Measurements from ENCODE around the gene WDPCP. TPM values are rescaled to one million over a fixed set of nuclear protein-coding genes. Genes with fewer than 3 reads are reported as not detected.

The WDPCP gene
- total and polyA plus RNA-seq, 2 experiments from 2014 or later, result 8.8 to 20.4 TPM

DNA sequence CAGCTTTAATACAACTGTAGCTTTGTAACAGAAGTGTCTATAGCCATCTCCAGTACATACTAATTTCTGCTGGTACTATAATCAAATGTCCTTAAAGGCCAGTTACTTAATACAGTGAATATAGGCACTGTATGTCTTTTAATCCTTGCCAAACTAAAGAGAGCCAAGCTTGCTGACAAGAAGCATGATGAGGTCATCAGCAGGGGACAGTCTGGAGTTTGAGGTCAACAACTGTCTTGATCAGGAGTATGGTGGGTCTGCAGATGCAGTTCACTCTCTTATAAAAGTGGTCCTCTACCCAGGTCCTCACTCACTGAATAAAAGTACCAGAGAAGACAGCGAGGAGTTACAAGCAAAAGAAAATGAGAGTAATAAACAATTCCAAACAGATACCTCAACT is 219.1 kb downstream of the WDPCP start (continued):
- TF ChIP-seq STAT1 (IDR thresholded peaks at IDR 0.05; ENCODE audit: unreplicated experiment) (no peak), ZNF331 (CRISPR knock-in tag; IDR thresholded peaks at IDR 0.05; ENCODE audit: low read depth) (no peak), ZNF114 (CRISPR knock-in tag; IDR thresholded peaks at IDR 0.05) (no peak), JUNB (IDR thresholded peaks at IDR 0.05; ENCODE audit: unreplicated experiment) (no peak)
- TF ChIP-seq, protein P1, sequence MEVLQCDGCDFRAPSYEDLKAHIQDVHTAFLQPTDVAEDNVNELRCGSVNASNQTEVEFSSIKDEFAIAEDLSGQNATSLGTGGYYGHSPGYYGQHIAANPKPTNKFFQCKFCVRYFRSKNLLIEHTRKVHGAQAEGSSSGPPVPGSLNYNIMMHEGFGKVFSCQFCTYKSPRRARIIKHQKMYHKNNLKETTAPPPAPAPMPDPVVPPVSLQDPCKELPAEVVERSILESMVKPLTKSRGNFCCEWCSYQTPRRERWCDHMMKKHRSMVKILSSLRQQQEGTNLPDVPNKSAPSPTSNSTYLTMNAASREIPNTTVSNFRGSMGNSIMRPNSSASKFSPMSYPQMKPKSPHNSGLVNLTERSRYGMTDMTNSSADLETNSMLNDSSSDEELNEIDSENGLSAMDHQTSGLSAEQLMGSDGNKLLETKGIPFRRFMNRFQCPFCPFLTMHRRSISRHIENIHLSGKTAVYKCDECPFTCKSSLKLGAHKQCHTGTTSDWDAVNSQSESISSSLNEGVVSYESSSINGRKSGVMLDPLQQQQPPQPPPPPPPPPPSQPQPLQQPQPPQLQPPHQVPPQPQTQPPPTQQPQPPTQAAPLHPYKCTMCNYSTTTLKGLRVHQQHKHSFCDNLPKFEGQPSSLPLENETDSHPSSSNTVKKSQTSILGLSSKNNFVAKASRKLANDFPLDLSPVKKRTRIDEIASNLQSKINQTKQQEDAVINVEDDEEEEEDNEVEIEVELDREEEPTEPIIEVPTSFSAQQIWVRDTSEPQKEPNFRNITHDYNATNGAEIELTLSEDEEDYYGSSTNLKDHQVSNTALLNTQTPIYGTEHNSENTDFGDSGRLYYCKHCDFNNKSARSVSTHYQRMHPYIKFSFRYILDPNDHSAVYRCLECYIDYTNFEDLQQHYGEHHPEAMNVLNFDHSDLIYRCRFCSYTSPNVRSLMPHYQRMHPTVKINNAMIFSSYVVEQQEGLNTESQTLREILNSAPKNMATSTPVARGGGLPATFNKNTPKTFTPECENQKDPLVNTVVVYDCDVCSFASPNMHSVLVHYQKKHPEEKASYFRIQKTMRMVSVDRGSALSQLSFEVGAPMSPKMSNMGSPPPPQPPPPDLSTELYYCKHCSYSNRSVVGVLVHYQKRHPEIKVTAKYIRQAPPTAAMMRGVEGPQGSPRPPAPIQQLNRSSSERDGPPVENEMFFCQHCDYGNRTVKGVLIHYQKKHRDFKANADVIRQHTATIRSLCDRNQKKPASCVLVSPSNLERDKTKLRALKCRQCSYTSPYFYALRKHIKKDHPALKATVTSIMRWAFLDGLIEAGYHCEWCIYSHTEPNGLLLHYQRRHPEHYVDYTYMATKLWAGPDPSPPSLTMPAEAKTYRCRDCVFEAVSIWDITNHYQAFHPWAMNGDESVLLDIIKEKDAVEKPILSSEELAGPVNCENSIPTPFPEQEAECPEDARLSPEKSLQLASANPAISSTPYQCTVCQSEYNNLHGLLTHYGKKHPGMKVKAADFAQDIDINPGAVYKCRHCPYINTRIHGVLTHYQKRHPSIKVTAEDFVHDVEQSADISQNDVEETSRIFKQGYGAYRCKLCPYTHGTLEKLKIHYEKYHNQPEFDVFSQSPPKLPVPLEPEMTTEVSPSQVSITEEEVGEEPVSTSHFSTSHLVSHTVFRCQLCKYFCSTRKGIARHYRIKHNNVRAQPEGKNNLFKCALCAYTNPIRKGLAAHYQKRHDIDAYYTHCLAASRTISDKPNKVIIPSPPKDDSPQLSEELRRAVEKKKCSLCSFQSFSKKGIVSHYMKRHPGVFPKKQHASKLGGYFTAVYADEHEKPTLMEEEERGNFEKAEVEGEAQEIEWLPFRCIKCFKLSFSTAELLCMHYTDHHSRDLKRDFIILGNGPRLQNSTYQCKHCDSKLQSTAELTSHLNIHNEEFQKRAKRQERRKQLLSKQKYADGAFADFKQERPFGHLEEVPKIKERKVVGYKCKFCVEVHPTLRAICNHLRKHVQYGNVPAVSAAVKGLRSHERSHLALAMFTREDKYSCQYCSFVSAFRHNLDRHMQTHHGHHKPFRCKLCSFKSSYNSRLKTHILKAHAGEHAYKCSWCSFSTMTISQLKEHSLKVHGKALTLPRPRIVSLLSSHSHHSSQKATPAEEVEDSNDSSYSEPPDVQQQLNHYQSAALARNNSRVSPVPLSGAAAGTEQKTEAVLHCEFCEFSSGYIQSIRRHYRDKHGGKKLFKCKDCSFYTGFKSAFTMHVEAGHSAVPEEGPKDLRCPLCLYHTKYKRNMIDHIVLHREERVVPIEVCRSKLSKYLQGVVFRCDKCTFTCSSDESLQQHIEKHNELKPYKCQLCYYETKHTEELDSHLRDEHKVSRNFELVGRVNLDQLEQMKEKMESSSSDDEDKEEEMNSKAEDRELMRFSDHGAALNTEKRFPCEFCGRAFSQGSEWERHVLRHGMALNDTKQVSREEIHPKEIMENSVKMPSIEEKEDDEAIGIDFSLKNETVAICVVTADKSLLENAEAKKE (CRISPR knock-in tag; IDR thresholded peaks at IDR 0.05), result no peak

DNA sequence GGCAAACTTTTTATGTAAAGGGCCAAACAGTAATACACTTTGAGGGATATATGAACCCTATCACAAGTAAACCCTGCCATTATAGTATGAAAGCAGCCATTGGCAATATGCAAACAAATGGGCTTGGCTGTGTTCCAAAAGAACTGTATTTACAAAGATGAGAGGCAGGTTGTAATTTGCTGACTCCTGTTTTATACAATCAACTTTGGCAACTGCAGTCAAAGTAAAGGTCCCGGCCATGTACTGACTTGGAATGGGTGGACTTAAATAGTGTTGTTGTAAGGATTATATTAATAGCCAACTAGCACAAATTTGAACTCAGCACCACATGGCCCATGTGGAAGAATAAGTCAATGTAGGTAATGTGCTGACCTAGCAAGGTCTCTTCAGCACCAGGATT is 223.4 kb downstream of the WDPCP start:
- no peaks in the 10 kb centered on the region for H3F3A ChIP-seq (replicated peaks; ENCODE audit: low read depth)
- DNase-seq (ENCODE audit: low spot score), result no peak
- H3K4me1 ChIP-seq (ENCODE audit: insufficient read depth), result no peaks in the 10 kb centered on the region
- no peak for TF ChIP-seq POLR2AphosphoS5 (IDR thresholded peaks at IDR 0.05; ENCODE audit: low read depth)
- TF ChIP-seq ZNF114 (CRISPR knock-in tag; IDR thresholded peaks at IDR 0.05), result no peak
- TF ChIP-seq ETS1 (IDR thresholded peaks at IDR 0.05), result no peak
- TF ChIP-seq CREB1 (CRISPR knock-in tag; IDR thresholded peaks at IDR 0.05; ENCODE audit: low read depth), result no peak
- TF ChIP-seq, protein P2, sequence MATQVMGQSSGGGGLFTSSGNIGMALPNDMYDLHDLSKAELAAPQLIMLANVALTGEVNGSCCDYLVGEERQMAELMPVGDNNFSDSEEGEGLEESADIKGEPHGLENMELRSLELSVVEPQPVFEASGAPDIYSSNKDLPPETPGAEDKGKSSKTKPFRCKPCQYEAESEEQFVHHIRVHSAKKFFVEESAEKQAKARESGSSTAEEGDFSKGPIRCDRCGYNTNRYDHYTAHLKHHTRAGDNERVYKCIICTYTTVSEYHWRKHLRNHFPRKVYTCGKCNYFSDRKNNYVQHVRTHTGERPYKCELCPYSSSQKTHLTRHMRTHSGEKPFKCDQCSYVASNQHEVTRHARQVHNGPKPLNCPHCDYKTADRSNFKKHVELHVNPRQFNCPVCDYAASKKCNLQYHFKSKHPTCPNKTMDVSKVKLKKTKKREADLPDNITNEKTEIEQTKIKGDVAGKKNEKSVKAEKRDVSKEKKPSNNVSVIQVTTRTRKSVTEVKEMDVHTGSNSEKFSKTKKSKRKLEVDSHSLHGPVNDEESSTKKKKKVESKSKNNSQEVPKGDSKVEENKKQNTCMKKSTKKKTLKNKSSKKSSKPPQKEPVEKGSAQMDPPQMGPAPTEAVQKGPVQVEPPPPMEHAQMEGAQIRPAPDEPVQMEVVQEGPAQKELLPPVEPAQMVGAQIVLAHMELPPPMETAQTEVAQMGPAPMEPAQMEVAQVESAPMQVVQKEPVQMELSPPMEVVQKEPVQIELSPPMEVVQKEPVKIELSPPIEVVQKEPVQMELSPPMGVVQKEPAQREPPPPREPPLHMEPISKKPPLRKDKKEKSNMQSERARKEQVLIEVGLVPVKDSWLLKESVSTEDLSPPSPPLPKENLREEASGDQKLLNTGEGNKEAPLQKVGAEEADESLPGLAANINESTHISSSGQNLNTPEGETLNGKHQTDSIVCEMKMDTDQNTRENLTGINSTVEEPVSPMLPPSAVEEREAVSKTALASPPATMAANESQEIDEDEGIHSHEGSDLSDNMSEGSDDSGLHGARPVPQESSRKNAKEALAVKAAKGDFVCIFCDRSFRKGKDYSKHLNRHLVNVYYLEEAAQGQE (IDR thresholded peaks at IDR 0.05; ENCODE audit: unreplicated experiment), result no peak
- no peak for TF ChIP-seq NANOG (IDR thresholded peaks at IDR 0.05; ENCODE audit: borderline replicate concordance)
- no peak for TF ChIP-seq CTCF (conservative IDR thresholded peaks at IDR 0.05; ENCODE audit: low read depth in 2 of 2)
- TF ChIP-seq STAT1 (IDR thresholded peaks at IDR 0.05; ENCODE audit: unreplicated experiment), result no peak
- TF ChIP-seq JUNB (IDR thresholded peaks at IDR 0.05; ENCODE audit: unreplicated experiment), result no peak
- no peak for TF ChIP-seq EZH2phosphoT487 (IDR thresholded peaks at IDR 0.05; ENCODE audit: unreplicated experiment)

More for the DNA sequence above, 223.4 kb downstream of the WDPCP start:
- H3K4me1 Mint-ChIP-seq, result peaks cover 2% of the 10 kb centered on the region; the same call in 1 of the 3 replicates
- H3K9me3 Mint-ChIP-seq, result no peaks in the 10 kb centered on the region
- H3K4me3 Mint-ChIP-seq, result no peak overlapping the region
- ATAC-seq, result no peak
- no peaks in the 10 kb centered on the region for H3K36me3 Mint-ChIP-seq (ENCODE audit: low read depth)
- Histone ChIP-seq H2AFZ (no peak overlapping the region), H3K4me3 (no peak overlapping the region), H3K9me2 (ENCODE audit: insufficient read depth) (no peaks in the 10 kb centered on the region), H3K27ac (ENCODE audit: low read depth) (no peak overlapping the region), H3K27me3 (ENCODE audit: insufficient read depth) (no peaks in the 10 kb centered on the region), H3K4me2 (no peak overlapping the region), H4K20me1 (replicated peaks; ENCODE audit: insufficient read depth) (no peaks in the 10 kb centered on the region), H3K79me2 (replicated peaks; ENCODE audit: insufficient read depth) (no peaks in the 10 kb centered on the region), H3K36me3 (ENCODE audit: insufficient read depth) (no peaks in the 10 kb centered on the region)
- H3K27me3 Mint-ChIP-seq (ENCODE audit: insufficient read depth, low read depth, poor library complexity), result no peaks in the 10 kb centered on the region
- no peak overlapping the region for H3K27ac Mint-ChIP-seq
